Fibroblast of mammary gland (primary cell): ENCODE measurements around the gene COL6A5.

ENCODE experiments used
- DNase-seq: peaks from one replicate; pipeline ENCODE4 v3.0.0-alpha.2; 2010; ENCODE audit warnings: low read depth
- H3K4me3 ChIP-seq: 2 replicates; pipeline ENCODE4 v1.5.1; 2011; ENCODE audit warnings: low read depth, mild to moderate bottlenecking, low read length, moderate library complexity; ENCODE audit not compliant: control insufficient read depth
- TF ChIP-seq, protein P1 (sequence below): conservative IDR thresholded peaks from 2 replicates; pipeline ENCODE4 v1.5.1; 2011; ENCODE audit warnings: low read depth, low read length, inconsistent platforms; ENCODE audit not compliant: control insufficient read depth, insufficient read depth

The COL6A5 gene

DNA sequence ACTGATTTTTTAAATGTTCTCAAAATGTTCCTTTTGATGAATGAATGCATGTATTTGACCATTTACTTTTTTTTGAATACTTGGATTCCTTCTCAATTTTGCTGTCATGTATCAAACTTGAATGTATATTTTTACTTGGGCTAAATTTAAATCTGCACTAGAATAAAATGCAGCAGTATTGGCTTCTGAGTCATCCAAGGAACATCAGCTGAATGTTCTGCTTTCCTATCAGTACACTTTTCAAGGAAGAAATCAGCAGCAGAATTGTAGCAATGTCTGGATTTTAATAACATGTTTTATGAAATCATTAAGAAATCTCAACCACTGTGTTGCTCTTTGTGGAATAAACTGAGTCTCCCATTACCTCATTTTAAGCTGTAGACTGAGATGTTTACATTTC, 114.5 kb downstream of the COL6A5 start:
- TF ChIP-seq, protein P1, sequence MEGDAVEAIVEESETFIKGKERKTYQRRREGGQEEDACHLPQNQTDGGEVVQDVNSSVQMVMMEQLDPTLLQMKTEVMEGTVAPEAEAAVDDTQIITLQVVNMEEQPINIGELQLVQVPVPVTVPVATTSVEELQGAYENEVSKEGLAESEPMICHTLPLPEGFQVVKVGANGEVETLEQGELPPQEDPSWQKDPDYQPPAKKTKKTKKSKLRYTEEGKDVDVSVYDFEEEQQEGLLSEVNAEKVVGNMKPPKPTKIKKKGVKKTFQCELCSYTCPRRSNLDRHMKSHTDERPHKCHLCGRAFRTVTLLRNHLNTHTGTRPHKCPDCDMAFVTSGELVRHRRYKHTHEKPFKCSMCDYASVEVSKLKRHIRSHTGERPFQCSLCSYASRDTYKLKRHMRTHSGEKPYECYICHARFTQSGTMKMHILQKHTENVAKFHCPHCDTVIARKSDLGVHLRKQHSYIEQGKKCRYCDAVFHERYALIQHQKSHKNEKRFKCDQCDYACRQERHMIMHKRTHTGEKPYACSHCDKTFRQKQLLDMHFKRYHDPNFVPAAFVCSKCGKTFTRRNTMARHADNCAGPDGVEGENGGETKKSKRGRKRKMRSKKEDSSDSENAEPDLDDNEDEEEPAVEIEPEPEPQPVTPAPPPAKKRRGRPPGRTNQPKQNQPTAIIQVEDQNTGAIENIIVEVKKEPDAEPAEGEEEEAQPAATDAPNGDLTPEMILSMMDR, result no peak
- no peak for DNase-seq
- no peak overlapping the region for H3K4me3 ChIP-seq

DNA sequence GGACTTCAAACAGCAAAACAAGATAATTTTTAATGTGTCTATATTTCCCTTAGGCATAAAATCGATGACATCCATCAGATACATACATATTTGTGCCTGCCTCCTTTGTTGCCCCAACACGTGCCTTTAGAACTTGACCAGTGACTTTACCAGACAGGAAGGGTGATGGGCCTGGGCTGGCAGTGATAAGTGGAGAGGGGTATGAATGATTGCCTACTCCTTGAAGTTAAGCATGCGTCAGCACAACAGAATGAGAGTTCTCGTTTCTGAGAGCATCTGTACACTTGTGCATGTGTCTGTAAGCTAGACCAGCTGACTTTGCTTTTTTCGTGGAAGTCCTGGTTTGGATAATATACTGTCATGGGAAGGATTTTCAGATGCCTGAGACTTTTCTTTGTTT, 116.6 kb downstream of the COL6A5 start:
- no peak overlapping the region for H3K4me3 ChIP-seq
- no peak for DNase-seq
- TF ChIP-seq, protein P1, result no peak

DNA sequence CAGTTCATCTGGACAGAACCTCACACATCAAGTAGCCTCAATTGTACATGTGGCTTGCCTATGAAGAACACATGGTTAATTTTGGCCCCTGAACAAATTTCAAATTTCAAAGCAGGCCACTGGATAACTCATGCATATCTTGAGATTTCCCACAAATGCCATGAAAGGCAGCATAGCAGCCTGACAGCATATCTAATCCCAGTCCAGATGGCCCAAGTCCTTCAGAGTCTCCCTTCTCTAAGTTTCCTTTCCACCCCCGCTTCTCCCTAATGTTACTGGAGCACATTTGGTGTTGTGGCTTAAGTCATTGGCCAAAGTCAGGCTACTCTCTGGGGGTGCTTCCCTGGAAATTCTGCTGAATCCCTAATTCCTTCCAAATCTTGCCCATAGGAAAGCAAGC, 117.7 kb downstream of the COL6A5 start:
- no peak for DNase-seq
- TF ChIP-seq, protein P1, result no peak
- no peak overlapping the region for H3K4me3 ChIP-seq

DNA sequence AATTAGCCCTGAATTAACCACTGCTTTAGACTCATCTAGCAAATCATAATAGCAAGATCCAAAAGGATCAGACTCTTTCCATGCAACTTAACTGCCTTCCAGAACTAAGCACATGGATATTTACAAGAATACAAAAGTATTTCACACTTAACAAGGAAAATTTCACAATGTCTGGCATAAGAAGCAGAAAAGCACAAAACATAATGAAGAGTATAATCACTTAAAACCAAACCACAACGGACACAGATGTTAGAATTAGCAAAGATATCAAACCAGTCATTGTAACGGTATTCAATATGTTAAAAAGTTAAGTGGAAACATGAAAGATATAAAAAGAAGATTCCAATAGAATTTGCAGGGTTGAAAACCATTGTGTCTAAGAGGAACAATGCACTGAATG, 120.0 kb downstream of the COL6A5 start:
- DNase-seq, result no peak
- H3K4me3 ChIP-seq, result no peak overlapping the region
- TF ChIP-seq, protein P1, result no peak

DNA sequence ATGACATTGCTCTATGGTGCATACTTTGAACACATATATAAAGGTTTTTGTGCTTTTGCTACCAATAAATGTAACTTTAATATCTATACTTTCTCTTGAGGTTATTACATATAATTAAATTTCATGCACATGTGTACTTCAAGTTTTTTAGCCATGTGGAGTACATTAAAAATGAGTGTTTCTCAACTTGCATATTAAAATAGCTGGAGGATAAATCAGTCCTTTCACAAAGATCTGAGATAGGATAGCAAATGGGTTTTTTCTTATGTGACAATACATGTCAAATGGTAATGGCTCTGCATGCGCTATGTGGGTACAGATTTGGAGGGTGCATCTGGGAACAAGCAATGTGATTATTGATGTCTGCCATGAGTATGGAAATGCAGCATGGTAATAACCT, 122.8 kb downstream of the COL6A5 start:
- no peak overlapping the region for H3K4me3 ChIP-seq
- DNase-seq, result no peak
- TF ChIP-seq, protein P1, result no peak

DNA sequence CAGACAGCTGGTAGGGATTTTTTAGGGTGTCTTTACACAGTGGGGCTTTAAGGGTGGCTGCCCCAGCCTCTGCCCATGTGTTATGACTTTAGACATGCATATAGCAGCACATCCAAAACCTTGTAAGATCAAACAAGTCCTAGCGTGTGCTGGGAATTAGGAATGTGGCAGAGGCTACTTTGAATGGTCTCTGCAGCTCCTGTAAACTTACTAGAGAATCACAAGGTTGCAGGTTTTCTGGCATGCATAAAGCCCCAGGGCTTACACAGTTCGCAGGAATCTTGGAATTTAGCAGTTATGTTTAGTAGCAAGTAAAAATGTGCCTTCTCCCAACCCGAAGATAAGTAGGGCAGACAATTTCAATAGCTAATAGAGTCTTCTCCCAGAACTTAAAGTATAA, 124.7 kb downstream of the COL6A5 start:
- TF ChIP-seq, protein P1, result no peak
- DNase-seq, result no peak
- H3K4me3 ChIP-seq, result no peak overlapping the region

DNA sequence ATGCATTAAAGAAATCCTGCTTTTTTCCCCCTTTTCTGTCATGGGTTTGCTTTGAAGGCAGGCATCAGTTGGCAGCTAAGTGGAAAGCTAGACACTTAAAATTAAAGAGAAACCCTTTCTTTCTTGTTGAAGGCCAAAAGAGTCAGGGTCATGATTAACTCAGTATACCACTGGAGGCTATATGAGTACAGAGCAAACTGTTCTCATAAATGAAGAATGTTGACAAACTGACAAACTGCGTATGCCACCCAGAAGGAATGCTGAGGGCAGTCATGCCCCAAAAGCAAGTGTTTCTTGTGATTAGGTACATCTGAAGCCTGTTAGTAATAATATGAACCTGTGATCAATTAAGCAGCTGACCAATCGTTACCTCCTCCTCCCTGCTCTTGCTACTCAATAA, 127.9 kb downstream of the COL6A5 start:
- TF ChIP-seq, protein P1, result no peak
- no peak for DNase-seq
- H3K4me3 ChIP-seq, result no peak overlapping the region
